Stimulated activated CD4-positive, alpha-beta T cell treated with anti-CD3 and anti-CD28 coated beads, Interleukin-15, amount 100 ng/mL, for 48 hours (primary cell): Measurements from ENCODE around the gene NEK11.

Source experiments
- DNase-seq, 2 donors: peaks; one replicate each; pipeline ENCODE4 v3.0.0-alpha.2; 2020; ENCODE audit warnings: low read depth in 2 of 2

Gene NEK11

GRCh38 chr3:131223373-131224289 lies 197.0 kb downstream of the NEK11 start:
- DNase-seq: no peak

- DNase-seq: no peak
These were observed 198.3 kb downstream of the NEK11 start for GRCh38 chr3:131224886-131225550.

- no peak for DNase-seq
These were observed 201.8 kb downstream of the NEK11 start for GRCh38 chr3:131228522-131228921.

- no peak for DNase-seq
These were observed 205.2 kb downstream of the NEK11 start for GRCh38 chr3:131231710-131232389.

- DNase-seq: no peak
These were observed 206.1 kb downstream of the NEK11 start for GRCh38 chr3:131232711-131233267.

GRCh38 chr3:131233900-131234668 lies 207.4 kb downstream of the NEK11 start:
- DNase-seq: no peak

- no peak for DNase-seq
These were observed 209.7 kb downstream of the NEK11 start for GRCh38 chr3:131236421-131236820.

GRCh38 chr3:131238496-131238895 lies 211.8 kb downstream of the NEK11 start:
- DNase-seq: no peak

GRCh38 chr3:131239267-131239666 lies 212.6 kb downstream of the NEK11 start:
- no peak for DNase-seq

GRCh38 chr3:131242201-131242600 lies 215.5 kb downstream of the NEK11 start:
- DNase-seq: no peak

GRCh38 chr3:131250466-131250865 lies 223.8 kb downstream of the NEK11 start:
- DNase-seq: no peak

GRCh38 chr3:131260525-131260924 lies 233.8 kb downstream of the NEK11 start:
- no peak for DNase-seq

GRCh38 chr3:131261104-131261503 lies 234.4 kb downstream of the NEK11 start:
- DNase-seq: no peak

GRCh38 chr3:131275556-131275955 lies 248.9 kb downstream of the NEK11 start:
- DNase-seq: no peak

- no peak for DNase-seq
These were observed 251.3 kb downstream of the NEK11 start for GRCh38 chr3:131277836-131278497.

- DNase-seq: no peak
These were observed 252.9 kb downstream of the NEK11 start for GRCh38 chr3:131279577-131279976.

- no peak for DNase-seq
These were observed 255.7 kb downstream of the NEK11 start for GRCh38 chr3:131282379-131282778.

- no peak for DNase-seq
These were observed 256.3 kb downstream of the NEK11 start for GRCh38 chr3:131282967-131283366.

GRCh38 chr3:131283862-131284261 lies 257.2 kb downstream of the NEK11 start:
- no peak for DNase-seq

- no peak for DNase-seq
These were observed 257.6 kb downstream of the NEK11 start for GRCh38 chr3:131284302-131284701.

- DNase-seq: no peak
These were observed 258.8 kb downstream of the NEK11 start for GRCh38 chr3:131285456-131285855.
